Neural progenitor cell (in vitro differentiated cells): Measurements from ENCODE around the gene RSBN1L. TPM values are rescaled to one million over a fixed set of nuclear protein-coding genes. Genes with fewer than 3 reads are reported as not detected.

Experiments used
- DNase-seq: peaks from one replicate; pipeline ENCODE4 v3.0.0-alpha.2; 2016; ENCODE audit warnings: low spot score
- H2AFZ ChIP-seq: fragments of 200-600 bp; sonication (generic); replicated peaks from 2 replicates; pipeline ENCODE4 v1.6.1; 2016; ENCODE audit warnings: antibody characterized with exemption
- H3F3A ChIP-seq: fragments of 200-600 bp; sonication (generic); 2 replicates; pipeline ENCODE4 v1.6.1; 2016; ENCODE audit warnings: antibody characterized with exemption, low read depth
- H3K27ac ChIP-seq: fragments of 200-600 bp; sonication (generic); 2 replicates; pipeline ENCODE4 v1.5.1; 2016; ENCODE audit warnings: mild to moderate bottlenecking
- H3K27me3 ChIP-seq: fragments of 200-600 bp; sonication (generic); 2 replicates; pipeline ENCODE4 v1.6.1; 2016; ENCODE audit warnings: mild to moderate bottlenecking, moderate library complexity
- H3K36me3 ChIP-seq: fragments of 200-600 bp; sonication (generic); 2 replicates; pipeline ENCODE4 v1.5.1; 2016
- H3K4me1 ChIP-seq: fragments of 200-600 bp; sonication (generic); 2 replicates; pipeline ENCODE4 v1.6.1; 2016; ENCODE audit warnings: mixed run types
- H3K4me2 ChIP-seq: fragments of 200-600 bp; sonication (generic); 2 replicates; pipeline ENCODE4 v1.6.1; 2016
- H3K4me3 ChIP-seq: fragments of 200-600 bp; sonication (generic); 2 replicates; pipeline ENCODE4 v1.5.1; 2016
- H3K79me2 ChIP-seq: fragments of 200-600 bp; sonication (generic); 2 replicates; pipeline ENCODE4 v1.6.1; 2016; ENCODE audit warnings: low read depth
- H3K9ac ChIP-seq: fragments of 200-600 bp; sonication (generic); 2 replicates; pipeline ENCODE4 v1.6.1; 2016
- H3K9me3 ChIP-seq: fragments of 200-600 bp; sonication (generic); 2 replicates; pipeline ENCODE4 v1.5.1; 2016; ENCODE audit warnings: low read depth
- H4K20me1 ChIP-seq: fragments of 200-600 bp; sonication (generic); 2 replicates; pipeline ENCODE4 v1.6.1; 2016; ENCODE audit warnings: low read depth
- H3K27ac Mint-ChIP-seq: 3 replicates; pipeline ENCODE4 v1.8.0; 2021; ENCODE audit warnings: mixed read lengths
- H3K27me3 Mint-ChIP-seq: 2 replicates; pipeline ENCODE4 v1.8.0; 2022; ENCODE audit warnings: low read depth, mild to moderate bottlenecking, inconsistent platforms, moderate library complexity, mixed read lengths; ENCODE audit not compliant: insufficient read depth
- H3K36me3 Mint-ChIP-seq: 3 replicates; pipeline ENCODE4 v1.8.0; 2021; ENCODE audit warnings: mixed read lengths
- H3K4me1 Mint-ChIP-seq: 3 replicates; pipeline ENCODE4 v1.8.0; 2021; ENCODE audit warnings: mixed read lengths
- H3K4me3 Mint-ChIP-seq: 3 replicates; pipeline ENCODE4 v1.8.0; 2021; ENCODE audit warnings: mild to moderate bottlenecking, moderate library complexity, mixed read lengths
- H3K9me3 Mint-ChIP-seq: 3 replicates; pipeline ENCODE4 v1.8.0; 2020; ENCODE audit warnings: mixed read lengths
- CTCF ChIP-seq: fragments of 200-600 bp; sonication (generic); IDR thresholded peaks from 2 replicates; pipeline ENCODE4 v1.5.1; 2017; ENCODE audit warnings: antibody characterized with exemption, mild to moderate bottlenecking
- EZH2 ChIP-seq: fragments of 200-600 bp; sonication (generic); IDR thresholded peaks from 2 replicates; pipeline ENCODE4 v1.6.1; 2017; ENCODE audit warnings: antibody characterized with exemption, mild to moderate bottlenecking, moderate library complexity
- EZH2phosphoT487 ChIP-seq: fragments of 200-600 bp; sonication (generic); IDR thresholded peaks from 2 replicates; pipeline ENCODE4 v1.6.1; 2017; ENCODE audit warnings: antibody characterized with exemption
- total RNA-seq: library from RNA; depleted of rRNA; stranded (reverse); fragments of >200 nt; gene quantifications from 2 replicates; pipeline ENCODE4 v1.2.3, GENCODE V29; 2015; ENCODE audit warnings: low replicate concordance

The RSBN1L gene
- total RNA-seq, 1 donor from 2014 or later = 25.0 TPM

GRCh38 chr7:77826300-77826699, 130.0 kb downstream of the RSBN1L start:
- Mint-ChIP-seq H3K27ac (no peak overlapping the region), H3K4me3 (no peak overlapping the region), H3K36me3 (peaks cover 19% of the 10 kb centered on the region), H3K9me3 (peaks cover 36% of the 10 kb centered on the region), H3K27me3 (peaks cover 4% of the 10 kb centered on the region), H3K4me1 (no peaks in the 10 kb centered on the region)
- Histone ChIP-seq H4K20me1 (no peaks in the 10 kb centered on the region), H3K9ac (no peak overlapping the region), H3F3A (no peaks in the 10 kb centered on the region), H2AFZ (no peak overlapping the region), H3K36me3 (no peaks in the 10 kb centered on the region), H3K27ac (no peak overlapping the region), H3K4me1 (no peaks in the 10 kb centered on the region), H3K27me3 (no peaks in the 10 kb centered on the region), H3K9me3 (no peaks in the 10 kb centered on the region), H3K79me2 (peaks cover 41% of the 10 kb centered on the region), H3K4me3 (no peak overlapping the region), H3K4me2 (no peak overlapping the region)
- DNase-seq = no peak
- TF ChIP-seq EZH2 (no peak), CTCF (no peak), EZH2phosphoT487 (no peak)

GRCh38 chr7:77827999-77828398, 131.7 kb downstream of the RSBN1L start:
- no peak overlapping the region for H3K9ac ChIP-seq
- no peaks in the 10 kb centered on the region for H4K20me1 ChIP-seq
- no peaks in the 10 kb centered on the region for H3K27me3 Mint-ChIP-seq
- TF ChIP-seq CTCF = no peak
- no peak for TF ChIP-seq EZH2phosphoT487
- no peak for TF ChIP-seq EZH2
- no peak overlapping the region for H2AFZ ChIP-seq
- H3K4me3 ChIP-seq = no peak overlapping the region
- H3K4me1 Mint-ChIP-seq = no peaks in the 10 kb centered on the region
- no peak overlapping the region for H3K4me2 ChIP-seq
- no peak overlapping the region for H3K27ac ChIP-seq
- H3K4me1 ChIP-seq = no peaks in the 10 kb centered on the region
- no peaks in the 10 kb centered on the region for H3K36me3 ChIP-seq
- H3K79me2 ChIP-seq = peaks cover 32% of the 10 kb centered on the region
- H3K36me3 Mint-ChIP-seq = peaks cover 11% of the 10 kb centered on the region
- no peaks in the 10 kb centered on the region for H3F3A ChIP-seq
- H3K27me3 ChIP-seq = no peaks in the 10 kb centered on the region
- no peak overlapping the region for H3K27ac Mint-ChIP-seq
- DNase-seq = no peak
- no peaks in the 10 kb centered on the region for H3K9me3 ChIP-seq
- H3K9me3 Mint-ChIP-seq = peaks cover 22% of the 10 kb centered on the region
- H3K4me3 Mint-ChIP-seq = no peak overlapping the region

- TF ChIP-seq CTCF (no peak), EZH2phosphoT487 (no peak), EZH2 (no peak)
- Mint-ChIP-seq H3K4me3 (no peak overlapping the region), H3K9me3 (peaks cover 5% of the 10 kb centered on the region), H3K27me3 (no peaks in the 10 kb centered on the region), H3K4me1 (no peaks in the 10 kb centered on the region), H3K36me3 (peaks cover 3% of the 10 kb centered on the region), H3K27ac (no peak overlapping the region)
- H3K27me3 ChIP-seq = no peaks in the 10 kb centered on the region
- H3K9ac ChIP-seq = no peak overlapping the region
- no peak overlapping the region for H3K4me2 ChIP-seq
- no peaks in the 10 kb centered on the region for H3K9me3 ChIP-seq
- DNase-seq = no peak
- H3K36me3 ChIP-seq = no peaks in the 10 kb centered on the region
- H3K79me2 ChIP-seq = peaks cover 14% of the 10 kb centered on the region
- no peak overlapping the region for H2AFZ ChIP-seq
- no peaks in the 10 kb centered on the region for H3K4me1 ChIP-seq
- H3F3A ChIP-seq = no peaks in the 10 kb centered on the region
- H3K4me3 ChIP-seq = no peak overlapping the region
- no peak overlapping the region for H3K27ac ChIP-seq
- H4K20me1 ChIP-seq = no peaks in the 10 kb centered on the region
Measured at GRCh38 chr7:77830649-77831355, 134.5 kb downstream of the RSBN1L start.
